Neural crest cell (in vitro differentiated cells): ENCODE measurements around the gene SLC26A2. TPM values are rescaled to one million over a fixed set of nuclear protein-coding genes. Genes with fewer than 3 reads are reported as not detected.
A peak's percentile ranks its signal among the peaks of the same experiment; 100 is the strongest.

ENCODE experiments used
- DNase-seq: peaks from one replicate; pipeline ENCODE4 v3.0.0; 2021; ENCODE audit warnings: low read depth, mixed read lengths, low spot score
- H3K27ac Mint-ChIP-seq: one replicate; pipeline ENCODE4 v1.8.0; 2021; ENCODE audit warnings: mild to moderate bottlenecking, mixed read lengths; ENCODE audit not compliant: unreplicated experiment
- H3K27me3 Mint-ChIP-seq: 2 replicates; pipeline ENCODE4 v1.8.0; 2021; ENCODE audit warnings: low read depth, mild to moderate bottlenecking, mixed read lengths
- H3K36me3 Mint-ChIP-seq: 2 replicates; pipeline ENCODE4 v1.8.0; 2021; ENCODE audit warnings: low read depth, mild to moderate bottlenecking, mixed read lengths
- H3K4me1 Mint-ChIP-seq: 2 replicates; pipeline ENCODE4 v1.8.0; 2021; ENCODE audit warnings: mixed read lengths
- H3K4me3 Mint-ChIP-seq: one replicate; pipeline ENCODE4 v1.8.0; 2021; ENCODE audit warnings: mild to moderate bottlenecking, mixed read lengths
- H3K9me3 Mint-ChIP-seq: 2 replicates; pipeline ENCODE4 v1.8.0; 2021; ENCODE audit warnings: mixed read lengths
- CTCF ChIP-seq: fragments of 200-600 bp; sonication (generic); conservative IDR thresholded peaks from 2 replicates; pipeline ENCODE4 v1.5.0; 2021; ENCODE audit warnings: antibody characterized with exemption, mild to moderate bottlenecking
- long read RNA-seq: library from polyadenylated mRNA; unstranded; transcript quantifications from one replicate; pipeline ENCODE4 v2.0.0, GENCODE V29; 2020
- total RNA-seq: library from RNA; stranded (reverse); gene quantifications from 2 replicates; pipeline ENCODE4 v1.2.1, GENCODE V29; 2021

SLC26A2 gene
- total RNA-seq, result 14.2 and 14.3 TPM in 2 replicates
- long read RNA-seq, full-length matches to known transcripts, result 12 of 16 reads
- long read RNA-seq, partial matches to known transcripts, result 2 of 16 reads
- long read RNA-seq, other reads (novel, unspliced or antisense), result 2 of 16 reads

- no peaks in the 10 kb centered on the region for H3K9me3 Mint-ChIP-seq
- peak within 1 kb of the TSS; percentile 97 for H3K27ac Mint-ChIP-seq
- peak; percentile 87 for DNase-seq
- peak; percentile 14 for TF ChIP-seq CTCF
- H3K36me3 Mint-ChIP-seq, result no peaks in the 10 kb centered on the region
- H3K4me3 Mint-ChIP-seq, result peak within 1 kb of the TSS; percentile 89
- H3K4me1 Mint-ChIP-seq, result peaks cover 29% of the 10 kb centered on the region
- no peaks in the 10 kb centered on the region for H3K27me3 Mint-ChIP-seq
These were observed at the start of gene SLC26A2 for GRCh38 chr5:149960272-149961185. SLC26A2 (plus strand) TSS chr5:149960758; CDS start chr5:149977653, 16,895 bp downstream.

- Mint-ChIP-seq H3K4me1 (peaks cover 11% of the 10 kb centered on the region), H3K9me3 (no peaks in the 10 kb centered on the region), H3K27me3 (peaks cover 5% of the 10 kb centered on the region), H3K27ac (no peak overlapping the region), H3K36me3 (no peaks in the 10 kb centered on the region), H3K4me3 (no peak overlapping the region)
- TF ChIP-seq CTCF, result no peak
- DNase-seq, result no peak
These were observed 49.5 kb upstream of the SLC26A2 start for GRCh38 chr5:149911031-149911430.

GRCh38 chr5:149912226-149912871, 48.2 kb upstream of the SLC26A2 start:
- peaks cover 5% of the 10 kb centered on the region for H3K27me3 Mint-ChIP-seq
- H3K36me3 Mint-ChIP-seq, result no peaks in the 10 kb centered on the region
- H3K4me1 Mint-ChIP-seq, result peaks cover 11% of the 10 kb centered on the region
- H3K9me3 Mint-ChIP-seq, result no peaks in the 10 kb centered on the region
- no peak for TF ChIP-seq CTCF
- no peak overlapping the region for H3K27ac Mint-ChIP-seq
- H3K4me3 Mint-ChIP-seq, result no peak overlapping the region
- DNase-seq, result no peak

GRCh38 chr5:149913436-149914419, 46.8 kb upstream of the SLC26A2 start:
- peak overlapping the region; percentile 72 for H3K27ac Mint-ChIP-seq
- H3K4me1 Mint-ChIP-seq, result peaks cover 11% of the 10 kb centered on the region
- H3K27me3 Mint-ChIP-seq, result peaks cover 5% of the 10 kb centered on the region
- DNase-seq, result no peak
- H3K36me3 Mint-ChIP-seq, result no peaks in the 10 kb centered on the region
- no peak for TF ChIP-seq CTCF
- H3K4me3 Mint-ChIP-seq, result no peak overlapping the region
- H3K9me3 Mint-ChIP-seq, result no peaks in the 10 kb centered on the region
